Measurements from ENCODE around the gene FTSJ1.

DNA sequence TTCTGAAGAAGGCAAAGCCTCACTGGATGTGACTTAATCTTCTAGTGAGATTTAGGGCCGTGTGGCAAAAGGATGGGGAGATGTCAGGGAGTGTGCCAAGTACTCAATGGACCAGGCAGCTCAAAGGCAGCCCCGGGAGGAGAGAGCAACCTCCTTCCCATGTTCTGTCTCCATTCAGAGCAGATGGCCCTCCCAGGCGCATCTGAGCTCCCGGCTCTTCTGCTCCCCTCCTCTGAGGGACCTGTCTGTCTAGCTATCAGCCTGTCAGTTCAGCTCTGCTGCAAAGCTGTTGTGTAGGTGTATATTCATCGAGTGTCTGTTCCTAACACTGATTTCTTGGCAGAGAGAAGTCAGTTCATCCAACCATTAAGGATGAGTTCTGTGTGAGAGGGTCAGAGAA is 21.9 kb downstream of the FTSJ1 start:
- TF ChIP-seq CTCF (IDR thresholded peaks at IDR 0.05; ENCODE audit: poor library complexity, severe bottlenecking) (no peak), EZH2 (IDR thresholded peaks at IDR 0.05; ENCODE audit: borderline replicate concordance, insufficient read depth, low read length, poor library complexity, severe bottlenecking) (no peak), MXI1 (conservative IDR thresholded peaks at IDR 0.05; ENCODE audit: poor library complexity, severe bottlenecking) (no peak), POLR2AphosphoS5 (IDR thresholded peaks at IDR 0.05) (no peak), EP300 (conservative IDR thresholded peaks at IDR 0.05; ENCODE audit: poor library complexity, severe bottlenecking) (no peak)

Data from neural cell (in vitro differentiated cells).